ENCODE data around the gene FNDC10.

GRCh38 chr1:1618396-1619068 is 18.6 kb upstream of the FNDC10 start:
- TF ChIP-seq POLR2A (IDR thresholded peaks at IDR 0.05; ENCODE audit: low read depth, low read length) (no peak), POLR2AphosphoS5 (IDR thresholded peaks at IDR 0.05; ENCODE audit: insufficient read depth, low read depth, low read length) (no peak), EZH2 (IDR thresholded peaks at IDR 0.05; ENCODE audit: borderline replicate concordance, low read depth, low read length, severe bottlenecking) (no peak), JUN (IDR thresholded peaks at IDR 0.05; ENCODE audit: borderline replicate concordance, insufficient read depth, insufficient read length, low read depth) (no peak), FOS (IDR thresholded peaks at IDR 0.05; ENCODE audit: borderline replicate concordance, insufficient read depth, low read length) (no peak)
- TF ChIP-seq, protein P1, sequence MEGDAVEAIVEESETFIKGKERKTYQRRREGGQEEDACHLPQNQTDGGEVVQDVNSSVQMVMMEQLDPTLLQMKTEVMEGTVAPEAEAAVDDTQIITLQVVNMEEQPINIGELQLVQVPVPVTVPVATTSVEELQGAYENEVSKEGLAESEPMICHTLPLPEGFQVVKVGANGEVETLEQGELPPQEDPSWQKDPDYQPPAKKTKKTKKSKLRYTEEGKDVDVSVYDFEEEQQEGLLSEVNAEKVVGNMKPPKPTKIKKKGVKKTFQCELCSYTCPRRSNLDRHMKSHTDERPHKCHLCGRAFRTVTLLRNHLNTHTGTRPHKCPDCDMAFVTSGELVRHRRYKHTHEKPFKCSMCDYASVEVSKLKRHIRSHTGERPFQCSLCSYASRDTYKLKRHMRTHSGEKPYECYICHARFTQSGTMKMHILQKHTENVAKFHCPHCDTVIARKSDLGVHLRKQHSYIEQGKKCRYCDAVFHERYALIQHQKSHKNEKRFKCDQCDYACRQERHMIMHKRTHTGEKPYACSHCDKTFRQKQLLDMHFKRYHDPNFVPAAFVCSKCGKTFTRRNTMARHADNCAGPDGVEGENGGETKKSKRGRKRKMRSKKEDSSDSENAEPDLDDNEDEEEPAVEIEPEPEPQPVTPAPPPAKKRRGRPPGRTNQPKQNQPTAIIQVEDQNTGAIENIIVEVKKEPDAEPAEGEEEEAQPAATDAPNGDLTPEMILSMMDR (IDR thresholded peaks at IDR 0.05; ENCODE audit: extremely low read depth in 1 of 2, insufficient read depth in 1 of 2, low read depth in 1 of 2, low read length in 2 of 2) = no peak
- TF ChIP-seq, protein P2, sequence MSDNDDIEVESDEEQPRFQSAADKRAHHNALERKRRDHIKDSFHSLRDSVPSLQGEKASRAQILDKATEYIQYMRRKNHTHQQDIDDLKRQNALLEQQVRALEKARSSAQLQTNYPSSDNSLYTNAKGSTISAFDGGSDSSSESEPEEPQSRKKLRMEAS (IDR thresholded peaks at IDR 0.05; ENCODE audit: insufficient read depth, insufficient read length) = no peak

All from endothelial cell of umbilical vein (primary cell).